HG02623 (cell line): ENCODE measurements around the gene DUSP16.
A peak's percentile ranks its signal among the peaks of the same experiment; 100 is the strongest.
"Not testable (repeated sequence)": the region's sequence is repeated elsewhere in the genome, so short reads cannot be mapped to it uniquely, and the experiment has no call there.

Source experiments
- ATAC-seq: cut with Tn5 transposase; IDR thresholded peaks from one replicate; pipeline ENCODE4 v1.9.1; 2021; ENCODE audit warnings: moderate library complexity; ENCODE audit not compliant: unreplicated experiment

Gene DUSP16

GRCh38 chr12:12521888-12522287, 40.8 kb downstream of the DUSP16 start:
- no peak for ATAC-seq

DNA sequence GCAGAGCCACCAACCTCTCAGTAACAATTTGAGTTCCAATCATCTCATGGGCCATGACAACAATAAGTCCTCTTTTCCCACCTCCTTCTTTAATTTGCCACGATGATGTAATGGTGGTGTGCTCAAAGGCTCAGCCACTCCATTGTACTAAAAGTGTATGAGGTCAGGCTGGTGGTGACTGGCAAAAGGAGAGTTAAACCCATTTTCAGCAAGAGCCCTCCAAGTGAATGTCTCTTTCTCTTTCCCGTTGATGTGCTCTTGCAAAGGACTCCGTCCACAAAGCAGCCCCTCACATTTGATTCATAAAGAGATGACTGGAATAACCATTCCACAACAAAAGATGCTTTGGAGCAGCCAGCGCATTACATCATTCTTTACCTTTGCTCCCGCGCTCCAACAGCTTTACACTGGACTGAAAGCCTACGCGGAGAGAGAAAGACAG, 41.6 kb downstream of the DUSP16 start:
- no peak for ATAC-seq

- no peak for ATAC-seq
These were observed 42.4 kb downstream of the DUSP16 start for GRCh38 chr12:12520273-12520672.

DNA sequence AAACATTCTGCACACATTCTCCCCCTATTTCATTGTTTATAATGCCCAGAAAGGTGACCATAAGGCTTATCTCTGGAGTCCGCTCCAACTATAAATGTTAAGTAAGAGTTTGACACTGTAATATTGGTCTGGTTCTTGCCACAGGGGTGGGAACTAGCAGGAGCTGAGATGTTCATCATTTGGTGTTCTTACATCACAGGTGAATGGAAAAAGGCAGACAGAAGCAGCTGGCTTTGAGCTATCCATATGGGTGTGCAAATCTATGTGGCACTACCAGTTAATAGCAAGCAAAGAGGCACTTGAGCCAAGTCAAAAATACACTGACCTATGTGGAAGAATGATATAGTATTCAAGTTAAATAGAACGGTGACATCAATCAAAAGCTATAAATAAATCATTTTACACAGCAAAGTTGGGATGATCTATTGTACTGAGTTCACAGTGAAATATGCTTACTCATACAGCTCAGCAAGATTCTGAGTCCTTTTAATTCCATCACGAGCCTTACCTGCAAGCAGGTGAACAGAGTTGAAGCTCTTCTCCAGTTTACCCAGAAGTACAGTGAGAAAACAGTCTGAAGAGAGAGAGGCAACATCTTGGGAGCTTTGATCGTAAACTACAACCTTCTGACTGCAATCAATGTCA, 43.2 kb downstream of the DUSP16 start:
- no peak for ATAC-seq

DNA sequence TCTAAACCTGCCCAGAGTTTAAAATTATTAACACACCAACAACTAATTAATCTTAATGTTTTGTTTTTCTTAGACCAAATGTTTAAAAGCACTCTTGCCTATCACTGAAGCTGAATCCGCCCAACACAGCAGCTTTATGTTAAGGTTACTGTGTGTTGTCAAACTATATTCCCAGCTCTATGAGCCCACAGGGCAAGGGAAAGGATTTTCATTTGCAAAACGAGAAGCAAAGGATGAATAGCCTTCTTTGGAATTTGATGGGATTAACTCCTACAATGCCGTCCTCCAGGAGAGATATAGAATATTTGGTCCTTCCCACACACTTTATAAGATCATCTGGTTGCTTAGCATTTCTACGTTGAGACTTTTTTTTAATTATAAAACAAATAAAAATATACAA, 43.7 kb downstream of the DUSP16 start:
- ATAC-seq, result no peak

- ATAC-seq, result no peak
These were observed 44.2 kb downstream of the DUSP16 start for GRCh38 chr12:12518464-12518845.

- no peak for ATAC-seq
These were observed 49.2 kb downstream of the DUSP16 start for GRCh38 chr12:12513416-12514006.

DNA sequence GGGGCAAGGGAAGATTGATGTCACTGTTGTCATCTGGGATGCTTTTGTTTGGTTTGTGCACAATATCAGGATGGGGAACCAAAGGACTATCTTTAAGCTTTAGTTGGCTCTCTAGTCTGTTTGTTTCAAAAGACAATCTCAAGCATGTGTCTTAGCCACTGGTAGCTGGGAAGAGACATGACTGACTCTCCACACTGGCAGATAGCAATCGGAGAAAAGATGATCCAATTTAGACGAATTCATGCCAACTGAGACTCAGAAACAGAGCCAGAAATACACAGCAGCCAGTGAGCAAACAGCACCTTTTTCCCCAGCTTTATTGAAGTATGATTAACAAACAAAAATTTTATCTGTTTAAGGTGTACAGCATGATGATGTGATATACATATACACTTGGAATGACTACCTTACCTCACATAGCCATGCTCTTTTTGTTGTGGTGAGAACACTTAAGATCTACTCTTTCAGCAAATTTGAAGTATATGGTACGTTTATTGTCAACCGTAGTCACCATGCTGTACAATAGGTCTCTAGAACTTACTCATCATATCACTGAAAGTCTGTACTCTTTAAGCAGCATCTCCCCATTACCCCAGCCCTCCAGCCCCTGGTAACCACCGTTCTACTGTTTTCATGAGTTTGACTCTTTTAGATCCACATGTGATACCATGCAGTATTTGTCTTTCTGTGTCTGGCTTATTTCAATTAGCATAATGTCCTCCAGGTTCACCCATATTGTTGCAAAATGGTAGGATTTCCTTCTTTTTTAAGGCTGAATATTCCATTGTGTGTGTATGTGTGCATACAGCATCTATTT, 50.6 kb downstream of the DUSP16 start:
- no peak for ATAC-seq

GRCh38 chr12:12511021-12511783, 51.5 kb downstream of the DUSP16 start:
- ATAC-seq, result no peak

DNA sequence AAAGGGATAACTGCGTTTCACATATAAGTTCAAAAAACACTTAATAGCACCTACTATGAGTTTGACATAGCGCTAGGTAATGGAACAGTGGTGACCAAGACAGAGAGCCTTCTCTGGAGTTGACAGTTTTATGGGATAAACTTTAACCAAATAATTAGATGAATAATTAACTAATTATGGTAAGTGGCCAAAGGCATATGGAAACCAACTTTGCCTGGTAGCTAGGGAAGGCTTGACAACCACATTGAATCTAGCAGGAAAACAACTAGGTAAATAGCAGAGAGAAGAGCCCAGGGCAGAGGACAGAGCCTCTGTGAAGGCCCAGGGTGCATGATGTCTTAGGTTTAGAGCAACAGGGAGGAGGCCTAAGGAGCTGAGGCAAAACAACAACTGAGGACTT, 52.1 kb downstream of the DUSP16 start:
- no peak for ATAC-seq

GRCh38 chr12:12510141-12510540, 52.5 kb downstream of the DUSP16 start:
- no peak for ATAC-seq

DNA sequence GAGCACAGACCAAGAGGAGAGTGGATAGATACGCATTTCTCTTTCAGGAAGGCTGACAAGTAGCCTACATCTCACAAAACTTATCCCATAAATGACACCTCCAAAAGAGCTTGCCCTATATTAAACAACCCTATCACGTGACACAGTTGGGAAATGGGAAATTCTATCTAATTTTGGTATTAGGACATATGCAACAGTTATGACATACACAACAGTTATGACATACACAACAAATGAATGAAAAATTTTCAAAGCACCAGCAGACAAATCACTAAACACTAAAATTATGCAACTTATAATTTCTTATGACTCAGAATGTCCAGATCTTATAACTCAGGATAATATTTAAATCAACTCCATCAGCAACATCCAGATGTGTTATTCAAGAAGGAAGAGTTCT, 54.1 kb downstream of the DUSP16 start:
- no peak for ATAC-seq

GRCh38 chr12:12507121-12507520, 55.5 kb downstream of the DUSP16 start:
- no peak for ATAC-seq

DNA sequence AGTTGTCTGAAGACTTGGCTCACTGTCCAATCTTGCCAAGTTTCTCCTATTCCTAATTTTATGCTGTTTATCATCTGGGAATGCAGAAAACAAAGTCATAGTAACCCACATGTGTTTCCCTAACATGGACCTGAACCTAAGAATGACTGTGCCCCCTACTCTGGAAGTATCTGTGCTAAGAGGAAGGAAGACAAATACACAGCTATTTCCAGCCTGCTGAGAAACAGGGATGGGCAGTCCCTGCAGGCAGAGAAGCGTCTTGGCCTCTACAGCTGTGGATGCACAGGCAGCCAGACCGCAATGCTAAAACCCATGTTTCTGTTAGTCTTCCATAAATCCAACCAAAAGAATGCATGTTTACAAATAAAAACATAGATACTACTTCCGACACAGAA, 56.2 kb downstream of the DUSP16 start:
- no peak for ATAC-seq

DNA sequence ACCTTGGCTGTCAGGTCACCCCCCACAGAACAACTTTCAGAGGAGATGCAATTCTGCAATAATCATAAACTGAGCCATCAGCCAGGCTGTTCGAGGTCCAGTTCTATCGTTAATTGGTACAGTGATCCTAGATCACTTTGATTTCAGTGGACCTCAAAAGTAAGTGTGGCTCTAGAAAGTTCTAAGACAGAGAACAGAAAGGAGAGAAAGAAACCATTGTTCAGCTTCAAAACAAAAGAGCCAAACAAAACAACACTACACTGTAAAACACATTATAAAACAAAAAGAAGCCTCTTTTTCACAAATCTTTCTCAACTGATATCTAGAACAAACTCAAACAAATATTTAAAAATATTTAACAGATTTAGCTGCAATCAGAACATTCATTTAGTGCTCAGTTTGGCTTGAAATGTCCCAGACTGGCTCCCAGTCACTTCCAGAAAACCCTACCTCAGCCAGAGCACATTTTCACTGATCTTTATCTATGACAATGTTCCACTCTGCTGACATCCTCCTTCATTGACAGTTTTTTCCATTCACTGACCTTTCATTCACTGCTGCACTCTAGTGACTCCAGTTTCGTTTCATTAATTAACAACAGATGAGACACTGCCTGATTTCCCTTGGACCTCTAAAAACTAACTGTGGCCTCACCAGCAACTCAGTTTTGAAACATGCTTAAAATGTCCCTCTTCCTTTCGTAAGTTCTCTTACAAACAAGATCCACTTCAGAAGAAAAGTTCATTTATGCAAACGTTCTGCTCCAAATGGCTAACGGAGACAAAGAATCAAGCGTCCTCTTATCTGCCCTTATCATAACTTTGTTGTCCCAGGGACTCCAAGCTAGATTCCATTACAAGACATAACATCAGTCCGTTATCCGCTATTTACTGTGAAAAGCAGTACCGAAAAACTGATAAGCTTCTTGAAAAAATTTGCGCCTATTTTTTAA, 56.8 kb downstream of the DUSP16 start:
- peak; percentile 85 for ATAC-seq

DNA sequence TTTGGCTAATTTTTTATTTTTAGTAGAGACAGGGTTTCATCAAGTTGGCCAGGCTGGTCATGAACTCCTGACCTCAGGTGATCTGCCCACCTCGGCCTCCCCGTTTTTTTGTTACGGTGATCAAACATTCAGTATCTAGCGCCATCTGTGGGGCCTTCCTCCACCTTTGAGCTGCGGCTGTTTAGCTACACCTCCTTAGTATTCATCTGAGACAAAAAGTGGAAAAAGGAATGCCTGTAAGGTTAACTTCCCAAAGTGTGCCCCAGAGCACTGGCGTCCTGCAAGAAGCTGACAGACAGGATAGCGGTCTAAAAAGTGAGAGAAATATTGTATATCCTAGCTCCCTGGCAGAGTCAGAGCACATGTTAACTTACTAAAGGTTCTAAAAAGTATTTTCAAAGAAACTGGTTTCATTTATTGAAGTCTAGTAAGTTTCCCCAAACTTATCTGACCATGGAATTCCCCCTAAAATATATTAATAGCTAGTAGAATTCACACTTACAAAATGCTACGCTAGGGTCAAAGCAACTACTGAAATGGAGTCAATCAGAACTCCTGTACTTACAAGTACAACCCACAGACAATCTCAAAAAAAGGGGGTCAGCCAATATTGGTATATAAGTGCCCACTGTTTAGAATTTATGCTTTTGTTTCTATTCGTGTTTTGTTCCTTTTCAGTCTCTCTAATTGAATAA, 59.1 kb downstream of the DUSP16 start:
- no peak for ATAC-seq

DNA sequence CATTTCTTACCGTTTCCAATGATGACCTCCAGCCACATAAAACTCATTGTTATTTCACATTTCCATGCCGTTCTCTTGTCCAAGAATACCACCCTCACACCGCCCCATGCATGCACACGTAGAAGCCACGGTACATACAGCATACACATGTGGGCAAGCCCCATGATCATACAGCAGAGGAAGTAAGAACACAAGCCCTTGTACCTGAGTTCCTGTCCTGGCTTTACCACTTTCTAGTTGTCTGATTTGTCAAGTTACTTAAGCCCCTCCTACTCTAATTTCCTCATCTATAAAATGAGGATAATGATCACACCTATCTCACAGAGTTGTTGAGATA, 59.9 kb downstream of the DUSP16 start:
- no peak for ATAC-seq

GRCh38 chr12:12502130-12502814, 60.4 kb downstream of the DUSP16 start:
- ATAC-seq, result not testable (repeated sequence)

DNA sequence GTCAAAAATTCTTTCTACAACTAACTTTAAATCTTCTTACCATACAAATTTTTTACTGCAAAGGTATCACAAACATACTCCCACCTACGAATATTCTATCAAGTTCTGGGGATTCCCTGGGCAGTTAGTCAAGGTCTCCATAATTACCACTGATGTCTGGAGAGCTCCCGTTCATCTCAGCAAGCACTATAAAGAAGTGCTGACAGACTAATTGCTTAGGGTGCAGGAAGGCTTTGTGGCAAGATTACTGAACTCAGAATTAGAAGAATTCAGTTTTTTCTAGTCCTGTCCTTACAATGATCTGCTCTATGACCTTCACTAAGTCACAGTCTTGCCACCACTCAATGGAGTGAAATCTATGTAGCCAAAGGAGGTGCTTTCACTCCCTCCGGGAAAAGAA, 61.5 kb downstream of the DUSP16 start:
- no peak for ATAC-seq
